C4-2B (cell line): Measurements from ENCODE around the gene MVB12A.

Source experiments
- CTCF ChIP-seq: fragments of 450-650 bp; conservative IDR thresholded peaks from 2 replicates; pipeline ENCODE4 v1.5.1; 2017; ENCODE audit warnings: mild to moderate bottlenecking
- ZFX ChIP-seq: fragments of 450-650 bp; IDR thresholded peaks from 2 replicates; pipeline ENCODE4 v1.6.1; 2017

GRCh38 chr19:17450264-17451075, 30.6 kb downstream of the MVB12A start:
- TF ChIP-seq CTCF, result no peak
- no peak for TF ChIP-seq ZFX
